Fibroblast of the aortic adventitia (primary cell): ENCODE measurements around the gene TLK2. TPM values are rescaled to one million over a fixed set of nuclear protein-coding genes. Genes with fewer than 3 reads are reported as not detected.
"Not testable (repeated sequence)": the region's sequence is repeated elsewhere in the genome, so short reads cannot be mapped to it uniquely, and the experiment has no call there.

Source experiments
- DNase-seq: peaks from one replicate; pipeline ENCODE4 v3.0.0-alpha.2; 2010; ENCODE audit warnings: low read depth
- H3K4me3 ChIP-seq: 2 replicates; pipeline ENCODE4 v1.5.1; 2011; ENCODE audit warnings: low read depth, mild to moderate bottlenecking, control low read depth, low read length, moderate library complexity
- CTCF ChIP-seq: IDR thresholded peaks from 2 replicates; pipeline ENCODE4 v1.5.1; 2011; ENCODE audit warnings: mild to moderate bottlenecking, low read length, control low read depth, inconsistent platforms; ENCODE audit not compliant: insufficient read depth
- total RNA-seq: library from RNA; depleted of rRNA; stranded (reverse); fragments of >200 nt; gene quantifications from 2 replicates; pipeline ENCODE4 v1.2.3, GENCODE V29; 2012; ENCODE audit warnings: low replicate concordance

TLK2 gene
- total RNA-seq, 1 donor: 39.1 TPM

- DNase-seq: no peak
- no peak for TF ChIP-seq CTCF
- no peak overlapping the region for H3K4me3 ChIP-seq
Measured at GRCh38 chr17:62578757-62579487, 100.3 kb downstream of the TLK2 start.

GRCh38 chr17:62580947-62581346 lies 102.3 kb downstream of the TLK2 start:
- no peak overlapping the region for H3K4me3 ChIP-seq
- no peak for TF ChIP-seq CTCF
- DNase-seq: no peak

- peak; percentile 36 for DNase-seq
- no peak for TF ChIP-seq CTCF
Measured at GRCh38 chr17:62581764-62582163, 103.1 kb downstream of the TLK2 start.

GRCh38 chr17:62587554-62587953 lies 108.9 kb downstream of the TLK2 start:
- DNase-seq: no peak
- no peak for TF ChIP-seq CTCF
- no peak overlapping the region for H3K4me3 ChIP-seq

More at GRCh38 chr17:62581764-62582163, 103.1 kb downstream of the TLK2 start:
- no peak overlapping the region for H3K4me3 ChIP-seq

- DNase-seq: no peak
- H3K4me3 ChIP-seq: no peak overlapping the region
- no peak for TF ChIP-seq CTCF
Measured at GRCh38 chr17:62588109-62588508, 109.5 kb downstream of the TLK2 start.

- no peak for TF ChIP-seq CTCF
- DNase-seq: no peak
- no peak overlapping the region for H3K4me3 ChIP-seq
Measured at GRCh38 chr17:62591333-62591732, 112.7 kb downstream of the TLK2 start.

GRCh38 chr17:62591822-62592221 lies 113.2 kb downstream of the TLK2 start:
- not testable (repeated sequence) for DNase-seq, H3K4me3 ChIP-seq
